ENCODE measurements around the gene SLC9A5.

DNA sequence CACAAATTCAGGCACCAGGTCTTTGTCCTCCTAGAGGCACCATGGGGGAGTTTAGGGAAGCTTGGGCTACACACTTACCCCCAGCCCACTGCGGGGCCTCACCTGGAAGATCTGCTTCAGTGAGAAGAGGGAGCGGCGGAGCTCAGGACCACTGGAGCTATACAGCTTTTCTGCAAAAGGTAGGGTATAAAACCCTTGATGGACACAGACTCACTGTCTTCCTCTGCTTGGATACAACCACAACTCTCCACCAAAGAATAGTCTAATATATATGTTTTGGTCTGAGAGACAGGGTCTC, 10.6 kb upstream of the SLC9A5 start:
- TF ChIP-seq, protein P1, sequence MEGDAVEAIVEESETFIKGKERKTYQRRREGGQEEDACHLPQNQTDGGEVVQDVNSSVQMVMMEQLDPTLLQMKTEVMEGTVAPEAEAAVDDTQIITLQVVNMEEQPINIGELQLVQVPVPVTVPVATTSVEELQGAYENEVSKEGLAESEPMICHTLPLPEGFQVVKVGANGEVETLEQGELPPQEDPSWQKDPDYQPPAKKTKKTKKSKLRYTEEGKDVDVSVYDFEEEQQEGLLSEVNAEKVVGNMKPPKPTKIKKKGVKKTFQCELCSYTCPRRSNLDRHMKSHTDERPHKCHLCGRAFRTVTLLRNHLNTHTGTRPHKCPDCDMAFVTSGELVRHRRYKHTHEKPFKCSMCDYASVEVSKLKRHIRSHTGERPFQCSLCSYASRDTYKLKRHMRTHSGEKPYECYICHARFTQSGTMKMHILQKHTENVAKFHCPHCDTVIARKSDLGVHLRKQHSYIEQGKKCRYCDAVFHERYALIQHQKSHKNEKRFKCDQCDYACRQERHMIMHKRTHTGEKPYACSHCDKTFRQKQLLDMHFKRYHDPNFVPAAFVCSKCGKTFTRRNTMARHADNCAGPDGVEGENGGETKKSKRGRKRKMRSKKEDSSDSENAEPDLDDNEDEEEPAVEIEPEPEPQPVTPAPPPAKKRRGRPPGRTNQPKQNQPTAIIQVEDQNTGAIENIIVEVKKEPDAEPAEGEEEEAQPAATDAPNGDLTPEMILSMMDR (IDR thresholded peaks at IDR 0.05; ENCODE audit: extremely low read depth in 1 of 2, insufficient read depth in 1 of 2, low read depth in 1 of 2, low read length in 2 of 2), result no peak
- no peak for TF ChIP-seq POLR2AphosphoS5 (IDR thresholded peaks at IDR 0.05; ENCODE audit: insufficient read depth, low read depth, low read length)
- no peak for TF ChIP-seq POLR2A (IDR thresholded peaks at IDR 0.05; ENCODE audit: low read depth, low read length)
- TF ChIP-seq EZH2 (IDR thresholded peaks at IDR 0.05; ENCODE audit: borderline replicate concordance, low read depth, low read length, severe bottlenecking), result no peak
- TF ChIP-seq JUN (IDR thresholded peaks at IDR 0.05; ENCODE audit: borderline replicate concordance, insufficient read depth, insufficient read length, low read depth), result no peak
- TF ChIP-seq, protein P2, sequence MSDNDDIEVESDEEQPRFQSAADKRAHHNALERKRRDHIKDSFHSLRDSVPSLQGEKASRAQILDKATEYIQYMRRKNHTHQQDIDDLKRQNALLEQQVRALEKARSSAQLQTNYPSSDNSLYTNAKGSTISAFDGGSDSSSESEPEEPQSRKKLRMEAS (IDR thresholded peaks at IDR 0.05; ENCODE audit: insufficient read depth, insufficient read length), result no peak
- no peak for TF ChIP-seq GATA2 (IDR thresholded peaks at IDR 0.05; ENCODE audit: insufficient read depth, insufficient read length, low read depth, low read length)

Measured in endothelial cell of umbilical vein (primary cell).